Vagina (tissue), 2 donors: Measurements from ENCODE around the gene METTL2B. TPM values are rescaled to one million over a fixed set of nuclear protein-coding genes. Genes with fewer than 3 reads are reported as not detected.
"Not testable (repeated sequence)": the region's sequence is repeated elsewhere in the genome, so short reads cannot be mapped to it uniquely, and the experiment has no call there.

ENCODE experiments used
- DNase-seq, 2 donors: peaks; one replicate each; pipeline ENCODE4 v3.0.0-alpha.2; 2017; ENCODE audit errors: extremely low spot score in 2 of 2
- H3K27ac ChIP-seq: fragments of 200-600 bp; sonication (generic); one replicate; pipeline ENCODE4 v1.5.1; 2019
- H3K27me3 ChIP-seq: fragments of 200-600 bp; sonication (generic); one replicate; pipeline ENCODE4 v1.5.1; 2019
- H3K36me3 ChIP-seq, 2 donors: fragments of 200-600 bp; sonication (generic); one replicate each; pipeline ENCODE4 v1.5.1; 2017 to 2019
- H3K4me1 ChIP-seq: fragments of 200-600 bp; sonication (generic); one replicate; pipeline ENCODE4 v1.5.1; 2019
- H3K4me3 ChIP-seq, 2 donors: fragments of 200-600 bp; sonication (generic); 1 replicate in 1 of 2; 2 replicates in 1 of 2; pipeline ENCODE4 v1.5.1; 2016 to 2019
- H3K9me3 ChIP-seq: fragments of 200-600 bp; sonication (generic); one replicate; pipeline ENCODE4 v1.5.1; 2019
- CTCF ChIP-seq, 3 experiments: fragments of 450-650 bp in 2 of 3; fragments of 200-600 bp in 1 of 3; sonication (generic) in 1 of 3; IDR thresholded peaks; one replicate each; pipeline ENCODE4 v1.5.1; 2017 to 2019; ENCODE audit warnings: antibody characterized with exemption in 3 of 3, mild to moderate bottlenecking in 2 of 3, moderate library complexity in 2 of 3
- POLR2A ChIP-seq, 2 donors: fragments of 450-650 bp; IDR thresholded peaks; one replicate each; pipeline ENCODE4 v1.6.1; 2017; ENCODE audit warnings: antibody characterized with exemption in 2 of 2, mild to moderate bottlenecking in 2 of 2, moderate library complexity in 2 of 2
- POLR2AphosphoS5 ChIP-seq, 2 donors: sonication (generic); formaldehyde crosslinking; IDR thresholded peaks; one replicate each; pipeline ENCODE4 v1.9.0; 2017; ENCODE audit warnings: antibody characterized with exemption in 2 of 2, mild to moderate bottlenecking in 2 of 2, low read depth in 1 of 2; ENCODE audit not compliant: insufficient read depth in 1 of 2
- intact Hi-C: fragments of 100-400 bp; cut with DNase I; formaldehyde crosslinking; loops from one replicate; pipeline ENCODE4 v1.15.1; 2023
- total RNA-seq: library from RNA; depleted of rRNA; stranded (reverse); fragments of >200 nt; gene quantifications from one replicate; pipeline ENCODE4 v1.2.3, GENCODE V29; 2016

METTL2B gene
- total RNA-seq, 1 donor from 2014 or later: 18.4 TPM

GRCh38 chr7:128515232-128515631, 38.7 kb downstream of the METTL2B start:
- H3K36me3 ChIP-seq, H3K4me1 ChIP-seq, DNase-seq, H3K4me3 ChIP-seq, H3K9me3 ChIP-seq, H3K27ac ChIP-seq, intact Hi-C loops, H3K27me3 ChIP-seq: not testable (repeated sequence)

DNA sequence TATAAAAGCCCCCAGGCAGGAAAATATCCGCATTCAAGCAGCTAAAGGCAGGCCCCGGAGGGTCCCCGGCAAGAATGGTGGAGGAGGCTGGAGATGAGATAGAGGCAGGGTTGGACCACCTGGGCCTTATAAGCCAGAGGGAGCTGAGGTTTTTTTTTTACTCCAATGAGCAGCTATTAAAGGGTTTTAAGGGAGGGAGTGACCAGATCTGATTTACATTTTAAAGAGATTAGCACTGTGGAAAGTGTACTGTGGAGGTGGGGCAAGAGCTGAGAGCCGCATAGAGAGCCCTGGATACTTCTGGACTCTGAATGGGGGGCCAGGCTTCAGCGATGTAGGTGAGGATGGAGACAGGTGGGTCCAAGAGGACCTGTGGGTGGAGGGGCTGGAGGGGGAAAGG, 40.5 kb downstream of the METTL2B start:
- H3K27ac ChIP-seq, intact Hi-C loops, H3K27me3 ChIP-seq: not testable (repeated sequence)

DNA sequence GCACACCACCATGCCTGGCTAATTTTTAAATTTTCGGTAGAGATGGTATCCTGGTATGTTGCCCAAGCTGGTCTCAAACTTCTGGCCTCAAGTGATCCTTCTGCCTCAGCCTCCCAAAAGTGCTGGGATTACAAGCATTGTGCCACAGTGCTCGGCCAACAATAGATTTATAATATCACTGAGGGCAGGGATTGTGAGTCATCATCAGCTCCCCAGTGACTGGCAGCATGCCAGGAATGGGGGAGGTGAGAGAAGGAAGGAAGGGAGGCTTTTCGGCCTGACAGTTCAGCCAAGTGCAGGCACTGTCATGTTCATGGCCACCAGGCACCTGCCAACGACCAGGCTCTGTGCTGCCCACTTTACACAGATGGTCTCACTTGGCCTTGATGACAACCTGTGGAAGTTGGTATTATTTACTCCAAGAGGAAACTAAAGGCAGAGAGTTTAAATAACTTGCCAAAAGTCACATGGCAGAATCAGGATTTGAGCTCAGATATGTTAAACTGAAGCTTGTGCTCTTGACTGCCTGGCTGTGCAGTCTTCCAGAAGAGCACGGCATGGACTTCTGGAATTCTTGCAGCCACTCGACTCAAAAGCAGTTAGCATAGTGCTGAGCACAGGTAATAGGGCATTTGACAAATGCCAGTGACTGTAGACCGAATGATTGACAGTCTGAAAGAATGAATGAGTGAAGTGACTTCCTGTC, 46.8 kb downstream of the METTL2B start:
- H3K27ac ChIP-seq, H3K9me3 ChIP-seq, H3K4me1 ChIP-seq, intact Hi-C loops, DNase-seq, H3K27me3 ChIP-seq, H3K4me3 ChIP-seq, H3K36me3 ChIP-seq: not testable (repeated sequence)

More for the DNA sequence above, 40.5 kb downstream of the METTL2B start:
- DNase-seq, H3K4me1 ChIP-seq, H3K4me3 ChIP-seq, H3K9me3 ChIP-seq, H3K36me3 ChIP-seq: not testable (repeated sequence)

DNA sequence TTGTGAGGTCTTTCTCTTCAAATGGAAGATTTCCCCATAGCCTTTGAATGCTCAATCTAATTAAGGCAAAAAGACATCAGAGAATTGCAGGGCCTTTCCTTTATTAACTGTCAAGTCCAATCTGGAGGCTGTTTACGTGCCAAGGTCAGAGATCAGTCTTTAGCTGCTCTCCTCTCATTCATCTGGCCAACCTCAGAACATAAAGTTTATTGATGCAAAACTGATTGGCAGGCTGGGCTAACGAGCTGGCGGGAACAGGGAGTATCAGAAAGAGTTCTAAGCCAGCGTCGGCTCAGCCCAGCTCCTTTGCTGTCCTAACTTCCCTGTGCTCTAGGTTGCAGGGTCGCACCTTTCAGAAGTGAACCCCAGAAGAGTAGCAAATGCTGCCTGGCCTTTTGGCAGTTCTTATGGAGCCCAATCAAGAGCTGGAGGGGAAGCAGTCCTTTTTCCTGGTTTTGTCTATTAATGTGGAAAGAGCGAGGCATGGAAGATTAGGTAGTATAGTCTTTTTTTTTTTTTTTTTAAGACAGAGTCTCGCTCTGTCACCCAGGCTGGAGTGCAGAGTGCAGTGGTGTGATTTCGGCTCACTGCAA, 47.5 kb downstream of the METTL2B start:
- H3K9me3 ChIP-seq, H3K27ac ChIP-seq, H3K27me3 ChIP-seq, H3K4me3 ChIP-seq, H3K36me3 ChIP-seq, DNase-seq, intact Hi-C loops, H3K4me1 ChIP-seq: not testable (repeated sequence)

DNA sequence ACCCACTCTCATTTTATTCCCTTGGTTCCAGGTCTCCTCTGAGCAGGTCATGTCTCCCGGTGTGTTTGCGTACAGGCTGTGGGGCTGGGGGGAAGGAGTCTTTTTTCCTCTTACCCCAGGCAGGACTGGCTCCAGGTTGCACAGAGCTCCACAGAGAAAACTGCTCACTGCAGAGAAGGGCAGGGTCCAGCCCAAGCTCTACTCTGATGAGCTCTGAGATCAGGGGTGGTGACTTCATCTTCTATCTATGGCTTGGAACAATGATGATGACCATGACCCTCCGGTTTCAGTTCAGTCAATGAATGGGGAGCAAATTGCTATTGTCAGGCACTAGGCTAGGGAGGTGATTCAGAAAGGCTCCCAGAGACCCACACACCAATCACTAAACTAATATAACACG, 49.0 kb downstream of the METTL2B start:
- H3K36me3 ChIP-seq, H3K9me3 ChIP-seq, DNase-seq, H3K27me3 ChIP-seq, H3K27ac ChIP-seq, H3K4me1 ChIP-seq, intact Hi-C loops, H3K4me3 ChIP-seq: not testable (repeated sequence)

GRCh38 chr7:128526062-128526466, 49.5 kb downstream of the METTL2B start:
- H3K9me3 ChIP-seq, intact Hi-C loops, H3K4me3 ChIP-seq, H3K36me3 ChIP-seq, DNase-seq, H3K27ac ChIP-seq, H3K4me1 ChIP-seq, H3K27me3 ChIP-seq: not testable (repeated sequence)

- intact Hi-C loops, H3K27me3 ChIP-seq, H3K9me3 ChIP-seq, H3K27ac ChIP-seq, DNase-seq, H3K36me3 ChIP-seq, H3K4me3 ChIP-seq: not testable (repeated sequence)
- peaks cover 11% of the 10 kb centered on the region for H3K4me1 ChIP-seq
Observed at GRCh38 chr7:128529191-128529590, 52.6 kb downstream of the METTL2B start.

GRCh38 chr7:128530121-128530854, 53.7 kb downstream of the METTL2B start:
- not testable (repeated sequence) for H3K27me3 ChIP-seq, H3K9me3 ChIP-seq, H3K36me3 ChIP-seq, DNase-seq
- Histone ChIP-seq H3K27ac (peak overlapping the region; percentile 95), H3K4me3 (peak overlapping the region; percentile 62 to 79), H3K4me1 (peaks cover 11% of the 10 kb centered on the region)
- intact Hi-C loops: loop anchor here (2.0 kb wide), 1 partner anchor 75 kb away; the partner anchor contains the start of gene HILPDA

DNA sequence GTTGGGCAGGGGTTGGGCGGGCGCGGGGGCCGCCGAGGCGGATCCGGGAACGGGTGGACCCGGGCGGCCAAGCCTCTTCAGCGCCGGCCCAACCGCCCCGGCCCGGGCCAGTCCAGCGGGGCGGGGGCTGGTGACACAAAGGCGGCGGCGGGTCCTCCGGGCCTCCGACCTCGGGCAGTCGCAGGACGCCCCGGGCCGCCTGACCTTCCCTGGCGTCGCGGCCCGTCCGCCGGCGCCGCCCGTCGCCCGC, 54.2 kb downstream of the METTL2B start:
- intact Hi-C loops: loop anchor here (2.0 kb wide), 1 partner anchor 76 kb away; the partner anchor contains the start of gene HILPDA
- Histone ChIP-seq H3K9me3 (no peaks in the 10 kb centered on the region), H3K36me3 (no peaks in the 10 kb centered on the region), H3K4me3 (peak overlapping the region; percentile 62 to 79), H3K27ac (peak overlapping the region; percentile 95), H3K4me1 (peaks cover 11% of the 10 kb centered on the region), H3K27me3 (no peaks in the 10 kb centered on the region)
- TF ChIP-seq CTCF (IDR thresholded peaks at IDR 0.05) (no peak), POLR2A (IDR thresholded peaks at IDR 0.05) (no peak), POLR2AphosphoS5 (IDR thresholded peaks at IDR 0.05; ENCODE audit: insufficient read depth in 1 of 2, low read depth in 1 of 2) (no peak)
- DNase-seq: no peak
